ENCODE results near the gene DYNC1I1. TPM values are rescaled to one million over a fixed set of nuclear protein-coding genes. Genes with fewer than 3 reads are reported as not detected.

The DYNC1I1 gene
- total RNA-seq, 4 donors from 2014 or later = 1.9 to 6.7 (median 5.8) TPM

- Histone ChIP-seq H3K9me3 (no peaks in the 10 kb centered on the region), H3K27me3 (no peaks in the 10 kb centered on the region), H3K4me3 (no peak overlapping the region), H3K4me1 (no peaks in the 10 kb centered on the region), H3K27ac (no peak overlapping the region), H3K36me3 (no peaks in the 10 kb centered on the region)
- TF ChIP-seq POLR2AphosphoS5 (IDR thresholded peaks at IDR 0.05) = no peak
- TF ChIP-seq POLR2A (IDR thresholded peaks at IDR 0.05) = no peak
- no peak for TF ChIP-seq EP300 (IDR thresholded peaks at IDR 0.05)
- no peak for DNase-seq (ENCODE audit: low spot score in 2 of 2)
- WGBS = 91% methylated on average over 7 of the region's 7 CpGs
Measured at GRCh38 chr7:96114190-96114589, 341.8 kb downstream of the DYNC1I1 start.

GRCh38 chr7:96116173-96116572 is 343.8 kb downstream of the DYNC1I1 start:
- Histone ChIP-seq H3K27me3 (no peaks in the 10 kb centered on the region), H3K9me3 (no peaks in the 10 kb centered on the region), H3K4me3 (no peak overlapping the region), H3K4me1 (peaks cover 5% of the 10 kb centered on the region), H3K27ac (no peak overlapping the region), H3K36me3 (peaks cover 13% of the 10 kb centered on the region)
- 86% methylated on average over 7 of the region's 7 CpGs for WGBS
- no peak for DNase-seq (ENCODE audit: low spot score in 2 of 2)
- TF ChIP-seq, protein P1, sequence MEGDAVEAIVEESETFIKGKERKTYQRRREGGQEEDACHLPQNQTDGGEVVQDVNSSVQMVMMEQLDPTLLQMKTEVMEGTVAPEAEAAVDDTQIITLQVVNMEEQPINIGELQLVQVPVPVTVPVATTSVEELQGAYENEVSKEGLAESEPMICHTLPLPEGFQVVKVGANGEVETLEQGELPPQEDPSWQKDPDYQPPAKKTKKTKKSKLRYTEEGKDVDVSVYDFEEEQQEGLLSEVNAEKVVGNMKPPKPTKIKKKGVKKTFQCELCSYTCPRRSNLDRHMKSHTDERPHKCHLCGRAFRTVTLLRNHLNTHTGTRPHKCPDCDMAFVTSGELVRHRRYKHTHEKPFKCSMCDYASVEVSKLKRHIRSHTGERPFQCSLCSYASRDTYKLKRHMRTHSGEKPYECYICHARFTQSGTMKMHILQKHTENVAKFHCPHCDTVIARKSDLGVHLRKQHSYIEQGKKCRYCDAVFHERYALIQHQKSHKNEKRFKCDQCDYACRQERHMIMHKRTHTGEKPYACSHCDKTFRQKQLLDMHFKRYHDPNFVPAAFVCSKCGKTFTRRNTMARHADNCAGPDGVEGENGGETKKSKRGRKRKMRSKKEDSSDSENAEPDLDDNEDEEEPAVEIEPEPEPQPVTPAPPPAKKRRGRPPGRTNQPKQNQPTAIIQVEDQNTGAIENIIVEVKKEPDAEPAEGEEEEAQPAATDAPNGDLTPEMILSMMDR (IDR thresholded peaks at IDR 0.05) = no peak
- no peak for TF ChIP-seq POLR2AphosphoS5 (IDR thresholded peaks at IDR 0.05)
- no peak for TF ChIP-seq EP300 (IDR thresholded peaks at IDR 0.05)
- no peak for TF ChIP-seq POLR2A (IDR thresholded peaks at IDR 0.05)

DNA sequence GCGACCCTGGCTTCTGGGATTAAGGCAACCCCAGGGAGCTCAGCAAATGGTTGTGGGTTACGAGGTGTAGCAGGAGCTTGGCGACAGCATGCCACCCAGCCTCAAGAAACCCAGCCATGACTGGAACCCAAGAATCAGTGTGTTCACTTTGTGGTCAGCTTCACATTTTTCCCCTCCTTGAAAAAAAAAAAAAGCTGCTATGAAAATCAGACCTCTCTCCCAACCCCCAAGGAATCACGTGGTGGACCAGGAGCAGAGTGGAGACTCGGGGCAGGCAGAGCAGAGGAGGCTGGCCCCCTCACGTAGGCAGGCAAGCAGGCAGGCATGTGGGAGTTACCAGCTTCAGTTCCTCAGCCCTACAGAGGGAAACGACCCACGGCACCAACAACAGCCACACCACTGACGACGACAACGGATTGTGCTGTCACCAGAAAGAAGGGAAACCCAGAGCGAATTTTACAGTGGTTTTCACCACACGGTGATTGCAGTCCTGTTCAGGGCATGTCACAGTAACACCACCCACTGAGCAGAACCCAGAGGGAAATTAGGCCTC is 346.2 kb downstream of the DYNC1I1 start:
- Histone ChIP-seq H3K9me3 (no peaks in the 10 kb centered on the region), H3K4me1 (peaks cover 5% of the 10 kb centered on the region), H3K27me3 (no peaks in the 10 kb centered on the region), H3K27ac (no peak overlapping the region), H3K36me3 (peaks cover 13% of the 10 kb centered on the region), H3K4me3 (no peak overlapping the region)
- 72% methylated on average over 13 of the region's 13 CpGs for WGBS
- no peak for DNase-seq (ENCODE audit: low spot score in 2 of 2)
- TF ChIP-seq POLR2AphosphoS5 (IDR thresholded peaks at IDR 0.05) (no peak), POLR2A (IDR thresholded peaks at IDR 0.05) (no peak), EP300 (IDR thresholded peaks at IDR 0.05) (no peak)
- TF ChIP-seq, protein P1 (IDR thresholded peaks at IDR 0.05) = no peak

GRCh38 chr7:96120445-96121225 is 348.3 kb downstream of the DYNC1I1 start:
- WGBS = 65% methylated on average over 2 of the region's 2 CpGs
- no peak for DNase-seq (ENCODE audit: low spot score in 2 of 2)

GRCh38 chr7:96121752-96122151 is 349.4 kb downstream of the DYNC1I1 start:
- Histone ChIP-seq H3K36me3 (peaks cover 13% of the 10 kb centered on the region), H3K4me3 (no peak overlapping the region), H3K27me3 (no peaks in the 10 kb centered on the region), H3K4me1 (peaks cover 5% of the 10 kb centered on the region), H3K9me3 (no peaks in the 10 kb centered on the region), H3K27ac (no peak overlapping the region)
- DNase-seq (ENCODE audit: low spot score in 2 of 2) = no peak
- TF ChIP-seq, protein P1 (IDR thresholded peaks at IDR 0.05) = no peak
- TF ChIP-seq POLR2A (IDR thresholded peaks at IDR 0.05) = no peak
- no peak for TF ChIP-seq EP300 (IDR thresholded peaks at IDR 0.05)
- no peak for TF ChIP-seq POLR2AphosphoS5 (IDR thresholded peaks at IDR 0.05)
- 89% methylated on average over 6 of the region's 6 CpGs for WGBS

More at GRCh38 chr7:96120445-96121225, 348.3 kb downstream of the DYNC1I1 start:
- Histone ChIP-seq H3K36me3 (peaks cover 13% of the 10 kb centered on the region), H3K27ac (no peak overlapping the region), H3K4me1 (peaks cover 5% of the 10 kb centered on the region), H3K9me3 (no peaks in the 10 kb centered on the region), H3K27me3 (no peaks in the 10 kb centered on the region), H3K4me3 (no peak overlapping the region)
- TF ChIP-seq POLR2A (IDR thresholded peaks at IDR 0.05) (no peak), POLR2AphosphoS5 (IDR thresholded peaks at IDR 0.05) (no peak), EP300 (IDR thresholded peaks at IDR 0.05) (no peak)
- TF ChIP-seq, protein P1 (IDR thresholded peaks at IDR 0.05) = no peak

All from suprapubic skin (tissue), 4 donors.